GM18907 (cell line): ENCODE results near the gene MAGEB16.

Experiments
- ATAC-seq: cut with Tn5 transposase; IDR thresholded peaks from one replicate; pipeline ENCODE4 v1.9.1; 2021; ENCODE audit warnings: mild to moderate bottlenecking, moderate library complexity; ENCODE audit not compliant: unreplicated experiment

Gene MAGEB16

DNA sequence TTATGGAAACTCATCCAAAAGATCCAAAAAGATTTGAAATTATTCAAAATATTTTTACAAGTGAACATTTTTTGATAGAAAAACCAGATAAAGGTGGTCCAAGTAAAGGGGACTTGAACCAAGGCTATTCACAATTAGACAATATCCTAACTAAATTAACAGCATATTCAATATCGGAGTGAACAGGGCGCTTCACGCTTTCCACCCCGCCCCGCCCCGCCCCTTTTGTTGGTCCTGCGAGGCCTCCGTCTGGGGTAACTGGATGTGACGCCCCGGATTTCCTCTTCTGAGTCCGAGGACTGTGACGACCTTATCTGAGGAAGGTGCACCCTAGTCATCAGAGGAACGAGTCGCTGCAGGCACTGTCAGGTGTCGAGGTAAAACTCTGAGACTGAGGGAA lies at the start of gene MAGEB16:
TSS of gene MAGEB16 (plus strand) at position 301 of the 400 bp plus-strand sequence. CDS start 3,855 bp downstream, outside the sequence.
- no peak for ATAC-seq

- no peak for ATAC-seq
Observed at GRCh38 chrX:35773958-35774564, 24.1 kb upstream of the MAGEB16 start.

DNA sequence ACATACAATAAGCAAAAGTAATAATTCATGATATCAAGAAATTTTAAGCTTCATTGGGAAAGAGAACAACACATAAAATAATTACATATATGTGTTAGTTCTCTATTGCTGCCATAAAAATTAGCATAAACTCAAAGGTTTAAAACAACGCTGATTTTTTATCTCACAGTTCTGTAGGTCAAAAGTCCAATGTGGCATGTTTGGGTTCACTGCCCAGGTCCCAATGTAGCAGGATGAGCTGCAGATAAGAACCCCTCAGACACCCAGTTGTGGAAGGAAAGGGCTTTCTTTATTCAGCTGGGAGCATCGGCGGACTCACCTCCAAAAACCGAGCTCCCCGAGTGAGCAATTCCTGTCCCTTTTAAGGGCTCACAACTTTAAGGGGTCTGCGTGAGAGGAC lies 13.1 kb upstream of the MAGEB16 start:
- ATAC-seq, result no peak

- no peak for ATAC-seq
Observed at GRCh38 chrX:35786271-35786670, 11.9 kb upstream of the MAGEB16 start.

GRCh38 chrX:35787867-35788266 lies 10.3 kb upstream of the MAGEB16 start:
- no peak for ATAC-seq

- no peak for ATAC-seq
Observed at GRCh38 chrX:35800474-35800873, 2.3 kb downstream of the MAGEB16 start.

DNA sequence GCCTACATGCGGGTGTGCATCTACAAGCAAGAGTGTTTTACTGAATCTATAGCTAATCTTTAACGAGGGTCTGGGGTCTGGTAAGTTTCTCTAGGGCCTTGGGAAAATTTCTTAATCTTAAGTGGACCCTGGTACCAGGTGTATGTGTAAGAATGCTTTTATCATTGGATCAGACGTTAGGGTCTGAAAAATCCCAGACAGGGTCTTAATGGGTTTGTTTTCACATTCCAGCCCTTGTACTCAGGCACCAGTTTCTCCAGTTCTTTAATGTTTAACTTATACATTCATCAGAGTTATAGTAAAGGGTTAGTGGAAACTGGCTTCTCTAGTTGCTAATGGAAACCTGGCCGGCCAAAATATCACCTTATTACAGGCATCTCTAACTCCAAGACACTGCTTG lies 11.6 kb downstream of the MAGEB16 start:
- no peak for ATAC-seq

DNA sequence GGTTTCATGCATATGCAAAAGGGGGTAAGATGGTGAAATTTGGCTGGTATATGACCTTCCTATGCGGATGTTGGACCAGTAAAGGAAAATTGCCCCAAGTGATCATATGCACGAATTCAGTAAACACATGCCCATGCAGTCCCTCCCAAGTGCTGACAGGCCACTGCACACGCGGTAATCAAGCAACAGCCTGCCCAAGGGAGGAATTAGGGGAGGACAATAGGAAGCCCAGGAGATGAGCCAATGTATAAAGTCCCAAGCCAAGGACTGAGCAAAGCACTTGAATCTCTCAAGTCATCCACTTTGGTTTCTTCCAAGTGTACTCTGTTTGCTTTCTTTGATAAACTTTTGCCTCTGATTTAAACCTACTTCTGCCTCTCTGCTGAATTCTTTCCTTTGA lies 21.1 kb downstream of the MAGEB16 start:
- ATAC-seq, result no peak

GRCh38 chrX:35826503-35826902 lies 28.4 kb downstream of the MAGEB16 start:
- no peak for ATAC-seq

DNA sequence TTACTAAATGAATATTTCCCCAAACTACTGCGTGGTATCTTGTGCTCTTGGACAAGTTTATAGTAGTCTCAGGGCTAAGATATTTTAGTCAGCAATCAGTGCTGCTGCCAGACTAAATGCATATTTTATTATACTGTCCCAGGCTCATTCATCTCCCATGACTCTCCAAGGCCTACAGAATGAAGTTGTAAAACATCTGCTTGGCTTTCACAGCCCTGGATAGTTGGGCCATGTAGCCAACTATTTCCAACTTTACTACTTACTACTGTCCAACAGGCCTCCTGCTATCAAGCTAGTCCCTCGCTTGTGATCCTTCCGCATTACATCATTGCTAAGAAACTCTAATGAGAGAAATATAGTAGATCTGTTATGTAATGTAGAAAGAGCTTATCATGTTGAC lies 31.4 kb downstream of the MAGEB16 start:
- no peak for ATAC-seq

DNA sequence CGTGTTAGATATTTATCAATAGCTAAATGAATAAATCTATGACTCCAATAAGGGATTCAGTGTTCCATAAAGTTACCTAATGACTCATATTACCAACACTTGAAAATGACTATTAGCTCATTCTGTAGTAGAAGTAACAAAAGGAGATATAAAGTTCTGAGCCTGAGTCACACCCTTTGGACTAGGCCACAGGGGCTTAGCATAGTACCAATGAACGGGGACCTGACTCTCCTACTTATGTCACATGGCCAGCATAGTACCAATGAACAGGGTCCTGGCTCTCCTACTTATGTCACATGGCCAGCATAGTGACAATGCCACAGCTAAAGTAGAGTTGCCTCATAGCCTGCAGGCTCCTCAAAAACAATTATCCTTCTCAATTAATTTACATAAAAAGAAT lies 43.7 kb downstream of the MAGEB16 start:
- ATAC-seq, result no peak

DNA sequence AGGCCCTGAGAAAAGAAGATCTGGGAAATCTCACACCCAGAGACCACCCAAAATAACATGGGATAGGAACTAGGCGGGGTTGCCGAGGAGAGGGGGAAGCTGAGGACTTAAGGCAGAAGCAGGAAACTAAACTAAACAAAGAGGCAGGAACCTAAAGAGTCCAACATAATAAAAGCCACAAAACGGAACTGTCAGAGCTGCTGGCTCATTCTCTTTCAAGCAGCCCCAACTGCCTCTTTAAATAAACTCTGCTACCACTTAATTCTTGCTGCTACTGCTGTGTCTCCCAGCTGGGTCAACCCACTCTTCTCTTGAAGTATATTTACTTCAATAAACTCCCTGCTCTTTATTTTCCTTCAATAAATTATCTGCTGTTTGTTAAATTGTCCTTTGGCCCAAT lies 44.5 kb downstream of the MAGEB16 start:
- ATAC-seq, result no peak

DNA sequence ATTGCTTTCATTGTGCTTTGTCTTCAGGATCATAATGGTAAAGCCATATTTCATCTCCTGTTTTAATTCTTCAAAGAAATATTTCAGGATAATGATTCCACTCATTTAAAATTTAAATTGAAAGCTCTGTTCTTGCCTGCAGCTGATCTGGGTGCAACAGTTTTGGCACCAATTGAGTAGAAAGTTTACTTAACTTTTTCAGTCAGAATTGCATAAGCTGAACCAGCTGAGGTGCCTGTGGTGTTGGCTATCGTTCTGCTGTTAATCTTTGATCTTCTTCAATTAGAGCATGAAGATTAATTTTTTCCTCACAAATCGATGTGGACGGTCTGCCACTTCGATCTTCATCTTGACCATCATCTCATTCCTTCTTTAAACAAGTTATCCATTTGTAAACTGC lies 49.6 kb downstream of the MAGEB16 start:
- ATAC-seq, result no peak
